ENCODE data around the gene COL11A2. TPM values are rescaled to one million over a fixed set of nuclear protein-coding genes. Genes with fewer than 3 reads are reported as not detected.

Gene COL11A2
- total RNA-seq, 1 donor from 2014 or later = 3.8 TPM

GRCh38 chr6:33163540-33163939 is 28.7 kb downstream of the COL11A2 start:
- H3K36me3 Mint-ChIP-seq (ENCODE audit: unreplicated experiment) = no peaks in the 10 kb centered on the region
- no peaks in the 10 kb centered on the region for H3K4me1 Mint-ChIP-seq (ENCODE audit: low read depth, unreplicated experiment)
- no peak overlapping the region for H3K27ac Mint-ChIP-seq (ENCODE audit: unreplicated experiment)
- peaks cover 9% of the 10 kb centered on the region for H3K27me3 Mint-ChIP-seq (ENCODE audit: unreplicated experiment)
- TF ChIP-seq, protein P1, sequence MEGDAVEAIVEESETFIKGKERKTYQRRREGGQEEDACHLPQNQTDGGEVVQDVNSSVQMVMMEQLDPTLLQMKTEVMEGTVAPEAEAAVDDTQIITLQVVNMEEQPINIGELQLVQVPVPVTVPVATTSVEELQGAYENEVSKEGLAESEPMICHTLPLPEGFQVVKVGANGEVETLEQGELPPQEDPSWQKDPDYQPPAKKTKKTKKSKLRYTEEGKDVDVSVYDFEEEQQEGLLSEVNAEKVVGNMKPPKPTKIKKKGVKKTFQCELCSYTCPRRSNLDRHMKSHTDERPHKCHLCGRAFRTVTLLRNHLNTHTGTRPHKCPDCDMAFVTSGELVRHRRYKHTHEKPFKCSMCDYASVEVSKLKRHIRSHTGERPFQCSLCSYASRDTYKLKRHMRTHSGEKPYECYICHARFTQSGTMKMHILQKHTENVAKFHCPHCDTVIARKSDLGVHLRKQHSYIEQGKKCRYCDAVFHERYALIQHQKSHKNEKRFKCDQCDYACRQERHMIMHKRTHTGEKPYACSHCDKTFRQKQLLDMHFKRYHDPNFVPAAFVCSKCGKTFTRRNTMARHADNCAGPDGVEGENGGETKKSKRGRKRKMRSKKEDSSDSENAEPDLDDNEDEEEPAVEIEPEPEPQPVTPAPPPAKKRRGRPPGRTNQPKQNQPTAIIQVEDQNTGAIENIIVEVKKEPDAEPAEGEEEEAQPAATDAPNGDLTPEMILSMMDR (IDR thresholded peaks at IDR 0.05; ENCODE audit: partially characterized antibody, unreplicated experiment) = no peak
- no peak overlapping the region for H3K4me3 Mint-ChIP-seq (ENCODE audit: unreplicated experiment)
- DNase-seq = no peak
- H3K9me3 Mint-ChIP-seq (ENCODE audit: unreplicated experiment) = peaks cover 6% of the 10 kb centered on the region

- Mint-ChIP-seq H3K4me1 (ENCODE audit: low read depth, unreplicated experiment) (no peaks in the 10 kb centered on the region), H3K27me3 (ENCODE audit: unreplicated experiment) (peaks cover 9% of the 10 kb centered on the region), H3K36me3 (ENCODE audit: unreplicated experiment) (no peaks in the 10 kb centered on the region), H3K27ac (ENCODE audit: unreplicated experiment) (no peak overlapping the region), H3K4me3 (ENCODE audit: unreplicated experiment) (peak overlapping the region; percentile 90), H3K9me3 (ENCODE audit: unreplicated experiment) (peaks cover 6% of the 10 kb centered on the region)
- DNase-seq = peak; percentile 87
- TF ChIP-seq, protein P1 (IDR thresholded peaks at IDR 0.05; ENCODE audit: partially characterized antibody, unreplicated experiment) = peak; percentile 94
Observed at GRCh38 chr6:33161354-33162331, 30.6 kb downstream of the COL11A2 start.

DNA sequence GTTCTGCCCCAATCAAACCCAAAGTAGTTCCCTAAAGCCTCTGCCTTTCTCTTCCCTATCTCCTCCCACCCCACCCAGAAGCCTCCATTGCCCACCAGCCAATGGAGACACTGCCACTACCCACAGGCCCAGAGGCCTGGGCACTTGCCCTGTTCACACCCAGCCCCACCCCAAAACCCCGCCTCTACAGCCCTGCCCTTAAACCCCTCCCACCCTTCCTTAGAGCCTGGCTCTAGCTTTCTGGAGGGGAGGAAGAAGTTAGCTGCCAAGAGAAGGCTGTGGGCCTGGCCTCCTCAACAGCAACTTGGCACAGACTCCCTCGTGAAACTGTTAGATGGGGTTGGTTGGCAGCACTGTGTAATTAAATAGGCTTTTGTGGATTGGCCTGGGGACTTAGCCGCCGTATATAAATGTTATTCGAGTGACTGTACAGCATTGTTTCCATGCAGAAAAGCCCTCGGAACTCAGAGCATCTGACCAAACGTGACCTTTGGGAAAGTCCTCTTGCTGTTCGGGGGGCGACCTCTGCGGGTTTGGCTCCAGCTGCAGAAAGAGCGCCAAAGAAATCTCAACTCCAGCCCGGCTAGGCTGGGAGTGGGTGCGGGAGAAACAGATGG is 31.4 kb downstream of the COL11A2 start:
- TF ChIP-seq, protein P1 (IDR thresholded peaks at IDR 0.05; ENCODE audit: partially characterized antibody, unreplicated experiment) = no peak
- no peak overlapping the region for H3K27ac Mint-ChIP-seq (ENCODE audit: unreplicated experiment)
- H3K27me3 Mint-ChIP-seq (ENCODE audit: unreplicated experiment) = peaks cover 9% of the 10 kb centered on the region
- peak overlapping the region; percentile 34 for H3K4me3 Mint-ChIP-seq (ENCODE audit: unreplicated experiment)
- no peaks in the 10 kb centered on the region for H3K36me3 Mint-ChIP-seq (ENCODE audit: unreplicated experiment)
- H3K4me1 Mint-ChIP-seq (ENCODE audit: low read depth, unreplicated experiment) = no peaks in the 10 kb centered on the region
- DNase-seq = no peak
- H3K9me3 Mint-ChIP-seq (ENCODE audit: unreplicated experiment) = peaks cover 6% of the 10 kb centered on the region

GRCh38 chr6:33160096-33160495 is 32.2 kb downstream of the COL11A2 start:
- no peak for DNase-seq
- no peak overlapping the region for H3K27ac Mint-ChIP-seq (ENCODE audit: unreplicated experiment)
- no peaks in the 10 kb centered on the region for H3K36me3 Mint-ChIP-seq (ENCODE audit: unreplicated experiment)
- peaks cover 6% of the 10 kb centered on the region for H3K27me3 Mint-ChIP-seq (ENCODE audit: unreplicated experiment)
- H3K9me3 Mint-ChIP-seq (ENCODE audit: unreplicated experiment) = peaks cover 6% of the 10 kb centered on the region
- no peaks in the 10 kb centered on the region for H3K4me1 Mint-ChIP-seq (ENCODE audit: low read depth, unreplicated experiment)
- no peak overlapping the region for H3K4me3 Mint-ChIP-seq (ENCODE audit: unreplicated experiment)
- TF ChIP-seq, protein P1 (IDR thresholded peaks at IDR 0.05; ENCODE audit: partially characterized antibody, unreplicated experiment) = no peak

GRCh38 chr6:33156964-33157363 is 35.3 kb downstream of the COL11A2 start:
- H3K9me3 Mint-ChIP-seq (ENCODE audit: unreplicated experiment) = peaks cover 5% of the 10 kb centered on the region
- TF ChIP-seq, protein P1 (IDR thresholded peaks at IDR 0.05; ENCODE audit: partially characterized antibody, unreplicated experiment) = no peak
- DNase-seq = no peak
- peaks cover 7% of the 10 kb centered on the region for H3K36me3 Mint-ChIP-seq (ENCODE audit: unreplicated experiment)
- H3K4me3 Mint-ChIP-seq (ENCODE audit: unreplicated experiment) = no peak overlapping the region
- no peaks in the 10 kb centered on the region for H3K4me1 Mint-ChIP-seq (ENCODE audit: low read depth, unreplicated experiment)
- H3K27ac Mint-ChIP-seq (ENCODE audit: unreplicated experiment) = no peak overlapping the region
- peaks cover 1% of the 10 kb centered on the region for H3K27me3 Mint-ChIP-seq (ENCODE audit: unreplicated experiment)

Measured in glutamatergic neuron (in vitro differentiated cells).